Esophagus (tissue), 2 donors: ENCODE data around the gene CCL26. TPM values are rescaled to one million over a fixed set of nuclear protein-coding genes. Genes with fewer than 3 reads are reported as not detected.
"Not testable (repeated sequence)": the region's sequence is repeated elsewhere in the genome, so short reads cannot be mapped to it uniquely, and the experiment has no call there.

ENCODE experiments used
- H3K27ac ChIP-seq, 2 donors: one replicate each; pipeline ENCODE4 v1.5.1; 2013; ENCODE audit warnings: low read depth in 2 of 2, mild to moderate bottlenecking in 2 of 2, inconsistent platforms in 1 of 2, low read length in 1 of 2, moderate library complexity in 1 of 2
- H3K27me3 ChIP-seq, 2 donors: one replicate each; pipeline ENCODE4 v1.6.1; 2013; ENCODE audit warnings: low read length in 2 of 2, control low read depth in 1 of 2, mild to moderate bottlenecking in 1 of 2; ENCODE audit not compliant: insufficient read depth in 2 of 2, control insufficient read depth in 1 of 2
- H3K36me3 ChIP-seq, 2 donors: one replicate each; pipeline ENCODE4 v1.6.1; 2013; ENCODE audit warnings: low read length in 1 of 2; ENCODE audit not compliant: control insufficient read depth in 2 of 2, insufficient read depth in 2 of 2
- H3K4me1 ChIP-seq, 2 donors: one replicate each; pipeline ENCODE4 v1.6.1; 2013; ENCODE audit warnings: low read length in 1 of 2; ENCODE audit not compliant: control insufficient read depth in 2 of 2, insufficient read depth in 2 of 2
- H3K4me3 ChIP-seq, 2 donors: one replicate each; pipeline ENCODE4 v1.5.1; 2013; ENCODE audit warnings: low read length in 2 of 2, mild to moderate bottlenecking in 2 of 2, low read depth in 1 of 2, moderate library complexity in 1 of 2
- H3K9me3 ChIP-seq, 2 donors: one replicate each; pipeline ENCODE4 v1.6.1; 2013; ENCODE audit warnings: mild to moderate bottlenecking in 2 of 2, low read depth in 1 of 2, low read length in 1 of 2, moderate library complexity in 1 of 2; ENCODE audit not compliant: control insufficient read depth in 2 of 2, insufficient read depth in 1 of 2
- WGBS, 2 donors: extraction: QIAGEN DNeasy Blood & Tissue Kit; methylation state at CpG; one replicate each; pipeline ENCODE4 v1.1.7; 2013; 5-methylcytosine and 5-hydroxymethylcytosine counted together
- polyA plus RNA-seq, 2 donors: library from polyadenylated mRNA; stranded (reverse); fragments of 200-250 nt; gene quantifications; one replicate each; pipeline ENCODE4 v1.2.3, GENCODE V29; 2013
- donor health status: healthy with polysubstance abuse.
- donor health status: Bipolar disorder and iron deficiency.

CCL26 gene
- polyA plus RNA-seq, 2 donors, result 0.71 to 0.73 TPM

- Histone ChIP-seq H3K4me1 (peaks cover 0 to 5% of the 10 kb centered on the region in 2 donors), H3K27me3 (no peaks in the 10 kb centered on the region), H3K27ac (peak overlapping the region in 1 of 2 donors; percentile 13), H3K9me3 (no peaks in the 10 kb centered on the region), H3K4me3 (no peak overlapping the region), H3K36me3 (no peaks in the 10 kb centered on the region)
- 62 to 68% methylated on average over 15 of the region's 15 CpGs for WGBS, 2 donors
Observed at GRCh38 chr7:75732764-75733630, 39.0 kb downstream of the CCL26 start.

- H3K4me1 ChIP-seq, result peaks cover 0 to 5% of the 10 kb centered on the region in 2 donors
- 80 to 82% methylated on average over 12 of the region's 12 CpGs for whole genome bisulfite sequencing, 2 donors
- no peak overlapping the region for H3K27ac ChIP-seq
- H3K4me3 ChIP-seq, result no peak overlapping the region
- no peaks in the 10 kb centered on the region for H3K9me3 ChIP-seq
- H3K36me3 ChIP-seq, result no peaks in the 10 kb centered on the region
- no peaks in the 10 kb centered on the region for H3K27me3 ChIP-seq
Observed at GRCh38 chr7:75732016-75732521, 39.9 kb downstream of the CCL26 start.

DNA sequence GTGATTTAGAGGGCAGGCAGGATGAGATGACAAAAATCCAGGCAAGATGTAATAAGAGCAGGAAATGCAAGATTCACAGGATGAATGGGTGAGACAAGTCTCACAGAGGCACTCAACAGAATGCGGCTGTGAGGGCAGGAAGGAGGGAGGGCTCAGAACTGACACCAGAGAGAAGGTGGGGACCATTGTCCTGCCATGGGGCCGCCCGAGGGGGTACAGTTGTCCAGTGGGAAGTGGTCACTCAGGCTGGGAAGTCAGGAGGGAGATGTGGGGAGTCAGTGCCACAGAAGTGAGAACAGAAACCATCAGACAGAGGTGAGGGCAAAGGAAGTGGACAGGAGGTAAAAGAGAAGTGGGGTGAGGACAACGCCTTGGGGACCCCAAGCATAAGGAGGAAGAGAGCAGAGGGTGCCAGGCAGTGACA is 42.1 kb downstream of the CCL26 start:
- Histone ChIP-seq H3K4me1 (peaks cover 0 to 3% of the 10 kb centered on the region in 2 donors), H3K36me3 (no peaks in the 10 kb centered on the region), H3K9me3 (no peaks in the 10 kb centered on the region), H3K4me3 (no peak overlapping the region), H3K27ac (no peak overlapping the region), H3K27me3 (no peaks in the 10 kb centered on the region)
- 59 to 62% methylated on average over 4 of the region's 4 CpGs for WGBS, 2 donors

DNA sequence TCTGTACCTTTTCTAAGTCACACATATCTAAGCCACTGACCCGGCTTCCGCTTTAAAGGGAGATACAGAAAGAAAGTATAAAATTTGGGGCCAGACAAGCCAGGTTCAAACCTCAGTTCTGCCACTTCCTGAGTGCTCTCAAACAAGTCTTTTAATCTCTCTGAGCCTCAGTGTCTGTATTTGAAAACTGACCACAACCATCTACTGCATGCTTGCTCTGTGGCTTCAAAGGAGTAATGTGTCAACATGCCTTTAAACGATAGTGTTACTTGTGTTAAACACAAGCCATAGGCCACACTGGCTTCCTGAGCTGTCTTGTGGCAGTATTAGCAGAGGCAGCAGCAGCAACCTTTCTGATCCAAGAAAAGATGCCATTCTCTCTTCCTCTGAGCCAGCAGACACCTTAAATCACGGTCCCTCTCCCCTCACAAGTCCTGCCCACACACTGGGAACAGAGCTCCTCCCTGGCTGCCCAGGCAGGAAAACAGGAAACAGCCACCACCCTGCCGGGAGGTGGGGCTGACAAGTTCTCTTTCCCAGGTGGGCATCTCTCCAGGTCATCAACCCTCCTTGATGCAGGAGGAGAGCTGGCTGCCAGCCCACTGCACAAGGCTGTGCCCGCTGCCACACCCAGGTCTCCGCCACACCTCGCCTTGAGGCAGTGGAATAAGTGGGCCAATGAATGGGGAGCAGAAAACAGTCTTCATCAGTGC is 44.0 kb downstream of the CCL26 start:
- H3K27ac ChIP-seq, result peak overlapping the region; percentile 38 to 72
- H3K27me3 ChIP-seq, result no peaks in the 10 kb centered on the region
- no peaks in the 10 kb centered on the region for H3K9me3 ChIP-seq
- H3K36me3 ChIP-seq, result no peaks in the 10 kb centered on the region
- H3K4me3 ChIP-seq, result no peak overlapping the region
- peaks cover 0 to 3% of the 10 kb centered on the region in 2 donors for H3K4me1 ChIP-seq
- WGBS, 2 donors, result 36 to 37% methylated on average over 8 of the region's 8 CpGs

DNA sequence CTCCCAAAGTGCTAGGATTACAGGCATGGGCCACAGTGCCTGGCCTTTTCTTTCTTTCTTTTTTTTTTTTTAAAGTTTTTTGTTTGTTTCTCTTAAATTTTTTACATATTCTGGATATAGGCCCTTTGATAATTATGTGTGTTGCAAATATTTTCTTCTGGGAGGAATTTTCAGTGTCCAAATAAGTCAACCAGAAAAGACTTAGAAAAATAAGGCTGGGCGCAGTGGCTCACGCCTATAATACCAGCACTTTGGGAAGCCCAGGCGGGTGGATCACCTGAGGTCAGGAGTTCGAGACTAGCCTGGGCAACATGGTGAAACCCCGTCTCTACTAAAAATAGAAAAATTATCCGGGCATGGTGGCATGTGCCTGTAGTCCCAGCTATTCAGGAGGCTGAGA is 44.7 kb downstream of the CCL26 start:
- not testable (repeated sequence) for H3K4me1 ChIP-seq, H3K9me3 ChIP-seq, H3K27me3 ChIP-seq, H3K36me3 ChIP-seq, H3K4me3 ChIP-seq, H3K27ac ChIP-seq
- WGBS, 2 donors, result 71 to 80% methylated on average over 6 of the region's 6 CpGs

DNA sequence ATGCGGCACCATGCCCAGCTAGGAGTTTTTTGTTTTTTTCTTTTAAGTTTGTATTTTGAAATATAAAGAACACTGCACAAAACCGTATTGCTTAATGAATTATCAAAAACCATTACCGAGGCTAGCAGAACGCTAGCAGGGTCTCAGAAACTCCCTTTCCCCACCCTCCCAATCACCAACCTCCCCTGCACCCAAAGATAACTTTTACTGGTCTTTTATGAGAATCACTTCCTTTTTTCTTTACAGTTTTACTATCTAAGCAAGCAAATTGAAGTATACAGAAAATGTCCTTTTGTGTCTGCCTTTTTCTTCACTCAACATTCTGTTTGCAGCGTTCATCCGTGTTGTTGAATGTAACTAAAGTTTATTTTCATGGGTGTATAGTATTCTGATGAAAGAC is 46.7 kb downstream of the CCL26 start:
- no peaks in the 10 kb centered on the region for H3K36me3 ChIP-seq
- 90% methylated on average over 6 of the region's 6 CpGs for WGBS, 2 donors
- peaks cover 0 to 3% of the 10 kb centered on the region in 2 donors for H3K4me1 ChIP-seq
- H3K9me3 ChIP-seq, result no peaks in the 10 kb centered on the region
- H3K27me3 ChIP-seq, result no peaks in the 10 kb centered on the region
- H3K27ac ChIP-seq, result no peak overlapping the region
- H3K4me3 ChIP-seq, result no peak overlapping the region

DNA sequence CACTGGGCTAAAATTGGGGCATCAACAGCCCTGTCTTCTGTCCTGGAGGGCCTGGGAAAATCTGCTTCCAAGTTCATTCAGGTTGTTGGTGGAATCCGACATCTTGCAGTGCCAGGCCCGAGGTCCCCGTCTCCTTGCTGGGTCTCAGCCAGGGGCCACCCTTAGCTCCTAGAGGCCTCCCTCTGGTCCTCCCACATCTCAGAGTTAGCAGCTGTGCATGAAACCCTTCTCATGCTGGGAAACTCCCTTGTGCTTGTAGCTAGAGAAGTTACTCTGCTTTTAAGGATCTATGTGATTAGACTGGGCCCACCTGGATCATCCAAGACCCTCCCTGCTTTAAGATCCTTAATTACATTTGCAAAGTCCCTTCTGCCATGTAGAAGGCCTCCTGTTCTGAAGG is 48.6 kb downstream of the CCL26 start:
- H3K36me3 ChIP-seq, result no peaks in the 10 kb centered on the region
- H3K27me3 ChIP-seq, result no peaks in the 10 kb centered on the region
- H3K4me1 ChIP-seq, result peaks cover 0 to 3% of the 10 kb centered on the region in 2 donors
- no peak overlapping the region for H3K27ac ChIP-seq
- no peak overlapping the region for H3K4me3 ChIP-seq
- 71 to 73% methylated on average over 3 of the region's 3 CpGs for WGBS, 2 donors
- H3K9me3 ChIP-seq, result no peaks in the 10 kb centered on the region

DNA sequence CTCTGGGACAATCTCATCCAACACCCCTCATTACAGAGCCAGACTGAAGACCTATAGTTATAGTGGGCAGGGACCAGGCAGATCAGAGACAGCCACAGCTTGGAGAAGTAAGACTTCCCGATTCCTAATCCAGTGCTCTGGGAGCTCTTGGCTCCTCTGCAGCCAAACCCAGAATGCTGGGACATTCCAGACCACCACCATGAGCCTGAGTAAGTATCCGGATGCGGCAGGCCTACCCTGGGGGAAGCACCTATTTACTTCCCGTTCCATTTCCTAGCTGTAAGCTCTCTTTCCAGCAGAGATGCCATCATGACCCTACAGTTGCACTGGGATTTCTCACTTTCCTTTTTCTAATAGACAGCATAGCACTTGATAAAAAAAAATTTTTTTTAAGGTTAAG is 49.6 kb downstream of the CCL26 start:
- 50 to 53% methylated on average over 4 of the region's 4 CpGs for WGBS, 2 donors
- Histone ChIP-seq H3K27me3 (no peaks in the 10 kb centered on the region), H3K4me1 (no peaks in the 10 kb centered on the region), H3K36me3 (no peaks in the 10 kb centered on the region), H3K9me3 (no peaks in the 10 kb centered on the region), H3K27ac (no peak overlapping the region), H3K4me3 (no peak overlapping the region)

DNA sequence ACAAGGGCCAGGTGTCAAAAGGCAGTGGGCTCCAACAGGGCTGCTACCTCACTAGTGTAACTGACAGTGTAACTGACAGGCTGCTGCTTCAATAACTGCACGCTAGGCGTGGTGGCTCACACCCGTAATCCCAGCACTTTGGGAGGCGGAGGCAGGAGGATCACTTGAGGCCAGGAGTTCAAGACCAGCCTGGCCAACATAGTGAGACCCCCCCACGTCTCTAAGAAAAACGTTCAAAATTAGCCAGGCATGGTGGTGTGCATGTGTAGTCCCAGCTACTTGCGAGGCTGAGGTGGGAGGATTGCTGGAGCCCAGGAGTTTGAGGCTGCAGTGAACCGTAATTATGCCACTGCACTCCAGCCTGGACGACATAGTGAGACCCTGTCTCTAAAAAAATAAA is 50.1 kb downstream of the CCL26 start:
- H3K4me3 ChIP-seq, H3K27me3 ChIP-seq, H3K27ac ChIP-seq, H3K4me1 ChIP-seq, H3K9me3 ChIP-seq, H3K36me3 ChIP-seq: not testable (repeated sequence)
- WGBS, 2 donors, result 91 to 93% methylated on average over 9 of the region's 9 CpGs
